D341Med (cell line): ENCODE results near the gene CCDC88C.
"Not testable (repeated sequence)": the region's sequence is repeated elsewhere in the genome, so short reads cannot be mapped to it uniquely, and the experiment has no call there.

ENCODE experiments used
- DNase-seq: peaks from one replicate; pipeline ENCODE4 v3.0.0; 2012; ENCODE audit warnings: low spot score

The CCDC88C gene, protein sequence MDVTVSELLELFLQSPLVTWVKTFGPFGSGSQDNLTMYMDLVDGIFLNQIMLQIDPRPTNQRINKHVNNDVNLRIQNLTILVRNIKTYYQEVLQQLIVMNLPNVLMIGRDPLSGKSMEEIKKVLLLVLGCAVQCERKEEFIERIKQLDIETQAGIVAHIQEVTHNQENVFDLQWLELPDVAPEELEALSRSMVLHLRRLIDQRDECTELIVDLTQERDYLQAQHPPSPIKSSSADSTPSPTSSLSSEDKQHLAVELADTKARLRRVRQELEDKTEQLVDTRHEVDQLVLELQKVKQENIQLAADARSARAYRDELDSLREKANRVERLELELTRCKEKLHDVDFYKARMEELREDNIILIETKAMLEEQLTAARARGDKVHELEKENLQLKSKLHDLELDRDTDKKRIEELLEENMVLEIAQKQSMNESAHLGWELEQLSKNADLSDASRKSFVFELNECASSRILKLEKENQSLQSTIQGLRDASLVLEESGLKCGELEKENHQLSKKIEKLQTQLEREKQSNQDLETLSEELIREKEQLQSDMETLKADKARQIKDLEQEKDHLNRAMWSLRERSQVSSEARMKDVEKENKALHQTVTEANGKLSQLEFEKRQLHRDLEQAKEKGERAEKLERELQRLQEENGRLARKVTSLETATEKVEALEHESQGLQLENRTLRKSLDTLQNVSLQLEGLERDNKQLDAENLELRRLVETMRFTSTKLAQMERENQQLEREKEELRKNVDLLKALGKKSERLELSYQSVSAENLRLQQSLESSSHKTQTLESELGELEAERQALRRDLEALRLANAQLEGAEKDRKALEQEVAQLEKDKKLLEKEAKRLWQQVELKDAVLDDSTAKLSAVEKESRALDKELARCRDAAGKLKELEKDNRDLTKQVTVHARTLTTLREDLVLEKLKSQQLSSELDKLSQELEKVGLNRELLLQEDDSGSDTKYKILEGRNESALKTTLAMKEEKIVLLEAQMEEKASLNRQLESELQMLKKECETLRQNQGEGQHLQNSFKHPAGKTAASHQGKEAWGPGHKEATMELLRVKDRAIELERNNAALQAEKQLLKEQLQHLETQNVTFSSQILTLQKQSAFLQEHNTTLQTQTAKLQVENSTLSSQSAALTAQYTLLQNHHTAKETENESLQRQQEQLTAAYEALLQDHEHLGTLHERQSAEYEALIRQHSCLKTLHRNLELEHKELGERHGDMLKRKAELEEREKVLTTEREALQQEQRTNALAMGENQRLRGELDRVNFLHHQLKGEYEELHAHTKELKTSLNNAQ (N-terminal part only)

DNA sequence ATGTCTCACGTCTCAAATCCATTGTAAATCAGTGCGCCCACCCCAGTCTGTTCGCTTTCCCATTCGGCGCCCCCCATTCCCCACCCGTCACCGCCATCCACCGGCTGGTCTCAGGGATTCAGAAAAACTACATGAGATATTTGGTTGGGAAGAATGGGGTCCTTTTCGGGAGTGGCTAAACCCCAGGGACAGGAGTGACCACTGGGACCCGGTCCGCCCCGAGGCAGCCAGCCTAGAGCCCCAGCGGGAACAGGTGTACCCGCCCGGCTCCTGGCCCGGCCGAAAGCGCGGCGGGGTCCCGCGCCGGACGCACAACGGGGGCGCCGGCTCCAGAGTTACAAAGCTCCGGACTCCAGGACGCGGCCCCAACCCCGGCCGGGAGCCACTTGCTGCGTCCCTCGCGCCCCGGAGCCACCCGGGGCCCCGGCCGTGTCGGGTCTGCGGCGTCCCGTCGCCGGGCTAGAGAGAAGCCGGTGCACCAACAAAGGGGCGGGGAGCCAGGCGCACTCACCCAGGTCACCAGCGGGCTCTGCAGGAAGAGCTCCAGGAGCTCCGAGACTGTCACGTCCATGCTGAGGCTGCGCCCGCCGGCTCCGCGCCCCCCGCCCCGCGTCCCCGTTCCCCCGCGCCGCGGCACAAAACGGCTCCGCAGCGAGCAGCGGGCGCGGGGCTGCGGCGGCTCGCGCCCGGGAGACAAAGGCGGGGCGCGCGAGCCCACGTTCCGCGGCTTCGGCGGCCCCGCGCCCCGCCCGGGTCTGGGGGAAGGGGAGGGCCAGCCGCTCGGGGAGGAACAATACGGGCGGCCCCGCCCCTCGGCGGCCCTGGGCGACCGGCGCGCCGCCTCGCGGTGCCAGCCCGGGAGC lies at the start of gene CCDC88C:
CCDC88C (minus strand) TSS at position 701 of the 863 bp plus-strand sequence; CDS start at position 571, 130 bp downstream.
- peak; percentile 93 for DNase-seq

DNA sequence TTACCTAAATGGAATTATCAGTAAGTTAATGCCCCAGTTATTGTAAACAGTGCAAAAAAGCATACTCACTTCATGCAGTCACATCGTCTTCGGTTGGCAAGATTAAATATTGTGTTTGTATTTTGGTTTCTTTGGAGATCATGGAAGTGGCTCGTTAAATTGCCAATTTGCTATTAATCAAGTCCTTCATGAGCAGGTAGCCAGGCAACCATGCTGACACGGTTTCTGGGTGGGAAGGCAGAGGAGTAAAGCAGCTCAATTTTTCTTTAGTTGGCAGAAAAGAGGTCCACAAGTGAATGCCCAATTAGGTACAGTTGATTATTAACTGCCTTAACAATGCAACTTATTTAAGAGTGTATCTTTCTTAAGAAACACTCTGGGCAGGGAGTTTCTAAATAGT lies 48.6 kb upstream of the CCDC88C start:
- DNase-seq, result no peak

DNA sequence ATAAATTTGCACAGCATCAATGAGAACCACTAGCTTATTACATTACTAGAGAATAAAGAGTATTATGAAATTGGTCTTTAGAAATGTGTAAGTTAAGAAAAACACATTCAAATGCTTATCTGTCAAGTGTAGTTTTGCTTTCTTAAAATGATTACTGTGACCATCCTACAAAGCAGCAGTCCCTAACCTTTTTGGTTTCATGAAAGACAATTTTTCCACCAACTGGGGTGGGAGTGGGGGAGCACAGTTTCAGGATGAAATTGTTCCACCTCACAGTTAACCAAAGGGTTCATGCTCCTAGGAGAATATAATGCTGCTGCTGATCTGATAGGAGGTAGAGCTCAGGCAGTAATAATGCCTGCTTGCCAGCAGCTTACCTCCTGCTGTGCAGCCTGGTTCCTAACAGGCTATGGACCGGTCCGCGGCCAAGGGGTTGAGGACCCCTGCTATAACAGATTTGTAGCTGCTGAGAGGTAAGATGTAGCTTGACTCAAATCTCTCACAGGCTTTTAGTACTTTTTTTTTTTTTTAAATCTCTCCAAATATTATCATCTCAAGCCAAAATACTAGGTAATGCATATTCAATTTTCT lies 47.1 kb upstream of the CCDC88C start:
- no peak for DNase-seq

DNA sequence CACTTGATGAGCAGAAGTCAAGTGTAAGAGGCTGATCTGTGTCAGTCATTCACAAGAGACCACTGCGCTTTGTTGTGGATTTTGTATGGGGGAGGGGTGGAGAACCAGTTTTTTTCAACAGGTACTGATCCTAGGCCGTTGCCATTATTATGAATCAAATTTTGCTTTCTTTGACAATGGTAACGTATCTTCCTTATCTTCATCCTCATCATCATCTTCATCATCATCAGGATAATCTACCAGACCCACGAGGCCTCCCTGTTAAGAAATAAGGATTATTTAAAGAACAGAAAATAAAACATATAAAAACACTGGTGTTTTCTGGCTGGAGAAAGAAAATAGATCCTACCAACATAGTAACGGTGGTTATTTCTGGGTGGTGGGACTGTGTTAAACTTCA lies 41.0 kb upstream of the CCDC88C start:
- no peak for DNase-seq

DNA sequence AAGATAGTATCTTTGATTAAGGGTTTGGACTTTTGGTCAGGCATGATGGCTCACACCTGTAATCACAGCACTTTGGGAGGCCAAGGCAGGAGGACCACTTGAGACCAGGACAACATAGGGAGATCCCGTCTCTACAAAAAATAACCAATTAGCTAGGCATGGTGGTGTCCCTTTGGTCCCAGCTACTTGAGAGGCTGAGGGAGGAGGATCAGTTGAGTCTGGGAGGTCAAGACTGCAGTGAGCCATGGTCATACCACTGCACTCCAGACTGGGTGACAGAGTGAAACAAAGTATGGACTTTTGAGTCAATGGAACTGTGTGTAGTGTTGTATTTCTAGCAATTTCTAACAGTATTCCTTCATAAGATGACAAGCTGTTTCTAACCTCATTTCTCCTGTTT lies 38.7 kb upstream of the CCDC88C start:
- DNase-seq, result no peak

DNA sequence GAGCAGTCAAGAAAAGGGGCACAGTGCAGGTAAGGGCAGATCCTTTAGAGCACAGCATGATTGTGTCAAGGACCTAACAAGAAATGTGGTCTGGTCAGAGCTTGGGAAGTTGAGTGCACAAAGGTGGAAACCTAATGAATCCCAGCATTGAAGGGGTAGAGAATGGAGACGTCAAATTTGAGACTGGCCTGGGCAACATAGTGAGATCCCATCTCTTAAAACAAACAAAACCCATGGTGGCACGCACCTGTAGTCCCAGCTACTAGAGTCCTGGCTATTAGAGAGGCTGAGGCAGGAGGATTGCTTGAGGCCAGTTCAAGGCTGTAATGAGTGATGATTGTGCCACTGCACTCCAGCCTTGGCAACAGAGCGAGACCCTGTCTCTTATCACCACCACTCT lies 37.0 kb upstream of the CCDC88C start:
- no peak for DNase-seq

DNA sequence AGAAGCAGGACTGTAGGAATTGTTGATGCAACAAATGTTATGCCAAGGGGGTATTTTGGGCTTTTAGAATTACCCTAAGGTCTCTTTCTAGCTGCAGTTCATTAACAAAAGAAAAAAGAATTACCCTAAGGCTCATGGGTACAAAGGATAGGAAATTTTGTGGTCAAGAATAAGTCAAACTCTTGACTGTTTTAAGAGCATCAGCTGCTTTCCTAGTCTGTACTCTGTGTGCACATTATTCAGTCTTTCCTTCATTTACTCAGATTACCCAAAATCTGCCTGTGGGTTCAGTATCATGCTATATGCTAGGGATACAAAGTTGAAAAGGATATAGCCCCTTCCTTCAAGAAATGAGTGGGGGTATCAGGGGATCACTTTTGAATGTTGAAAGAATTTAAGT lies 36.5 kb upstream of the CCDC88C start:
- no peak for DNase-seq

DNA sequence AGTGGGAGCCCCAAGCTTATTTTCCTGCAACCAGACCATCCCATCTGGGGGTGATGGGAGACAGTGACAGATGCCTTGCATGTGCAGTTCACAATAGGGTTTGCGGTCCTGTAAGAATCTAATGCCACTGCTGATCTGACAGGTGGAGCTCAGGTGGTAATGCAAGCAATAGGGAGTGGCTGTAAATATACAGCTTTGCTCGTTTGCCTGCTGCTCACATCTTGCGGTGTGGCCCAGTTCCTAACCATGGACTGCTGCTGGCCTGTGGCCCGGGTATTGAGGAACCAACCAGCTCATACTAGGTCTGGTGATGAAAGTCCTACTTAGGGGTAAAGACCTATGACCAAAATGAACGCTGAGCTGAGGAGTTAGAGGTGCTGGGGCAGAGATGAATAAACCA lies 36.1 kb upstream of the CCDC88C start:
- no peak for DNase-seq

DNA sequence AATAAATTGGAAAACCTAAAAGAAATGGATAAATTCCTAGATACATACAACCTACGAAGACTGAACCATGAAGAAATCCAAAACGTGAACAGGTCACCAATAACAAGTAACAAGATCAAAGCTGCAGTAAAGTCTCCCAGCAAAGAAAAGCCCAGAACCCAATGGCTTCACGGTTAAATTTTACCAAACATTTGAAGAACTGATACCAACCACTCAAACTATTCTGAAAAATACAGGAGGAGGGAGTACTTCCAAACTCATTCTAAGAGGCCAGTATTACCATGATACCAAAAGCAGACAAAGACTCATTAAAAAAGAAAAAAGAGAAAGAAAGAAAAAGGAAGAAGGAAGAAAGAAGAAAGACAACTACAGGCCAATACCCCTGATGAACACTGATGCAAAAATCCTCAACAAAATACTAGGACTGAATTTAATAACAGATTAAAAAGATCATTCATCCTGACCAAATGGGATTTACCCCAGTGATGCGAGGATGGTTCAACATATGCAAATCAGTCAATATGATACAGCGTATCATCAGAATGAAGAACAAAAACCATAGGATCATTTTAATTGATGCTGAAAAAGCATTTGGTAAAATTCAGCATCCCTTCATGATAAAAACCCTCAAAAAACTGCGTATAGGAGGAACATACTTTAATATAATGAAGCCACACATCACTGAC lies 26.9 kb upstream of the CCDC88C start:
- DNase-seq, result no peak

DNA sequence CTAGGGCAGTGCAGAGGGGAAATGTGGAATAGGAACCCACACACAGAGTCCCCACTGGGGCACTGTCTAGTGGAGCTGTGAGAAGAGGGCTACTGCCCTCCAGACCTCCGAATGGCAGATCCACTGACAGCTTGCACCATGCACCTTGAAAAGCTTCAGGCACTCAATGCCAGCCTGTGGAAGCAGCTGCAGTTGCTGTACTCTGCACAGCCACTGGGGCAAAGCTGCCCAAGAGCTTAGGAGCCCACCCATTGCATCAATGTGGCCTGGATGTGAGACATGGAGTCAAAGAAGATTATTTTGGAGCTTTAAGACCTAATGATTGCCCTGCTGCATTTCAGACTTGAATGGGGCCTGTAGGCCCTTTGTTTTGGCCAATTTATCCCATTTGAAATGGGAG lies 21.7 kb upstream of the CCDC88C start:
- DNase-seq, result no peak

DNA sequence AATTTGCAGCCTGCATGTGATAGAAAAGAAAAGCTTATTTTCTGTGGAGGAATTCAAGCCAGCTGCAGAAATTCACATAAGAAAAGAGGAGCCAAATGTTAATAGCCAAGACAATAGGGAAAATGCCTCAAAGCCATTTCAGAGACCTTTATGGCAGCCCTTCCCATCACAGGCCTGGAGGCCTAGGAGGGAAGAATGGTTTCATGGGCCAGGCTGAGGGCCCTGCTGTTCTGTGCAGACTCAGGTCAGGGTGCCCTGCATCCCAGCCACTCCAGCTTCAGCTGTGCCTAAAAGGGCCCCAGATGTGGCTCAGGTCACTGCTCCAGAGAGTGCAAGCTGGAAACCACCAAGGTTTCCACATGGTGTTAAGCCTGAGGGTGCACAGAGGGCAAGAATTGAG lies 21.2 kb upstream of the CCDC88C start:
- no peak for DNase-seq

DNA sequence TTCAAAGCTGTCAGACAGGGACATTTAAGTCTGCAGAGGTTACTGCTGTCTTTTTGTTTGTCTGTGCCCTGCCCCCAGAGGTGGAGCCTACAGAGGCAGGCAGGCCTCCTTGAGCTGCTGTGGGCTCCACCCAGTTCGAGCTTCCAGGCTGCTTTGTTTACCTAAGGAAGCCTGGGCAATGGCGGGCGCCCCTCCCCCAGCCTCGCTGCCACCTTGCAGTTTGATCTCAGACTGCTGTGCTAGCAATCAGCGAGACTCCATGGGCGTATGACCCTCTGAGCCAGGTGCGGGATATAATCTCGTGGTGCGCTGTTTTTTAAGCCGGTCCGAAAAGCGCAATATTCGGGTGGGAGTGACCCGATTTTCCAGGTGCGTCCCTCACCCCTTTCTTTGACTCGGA lies 18.6 kb upstream of the CCDC88C start:
- not testable (repeated sequence) for DNase-seq

DNA sequence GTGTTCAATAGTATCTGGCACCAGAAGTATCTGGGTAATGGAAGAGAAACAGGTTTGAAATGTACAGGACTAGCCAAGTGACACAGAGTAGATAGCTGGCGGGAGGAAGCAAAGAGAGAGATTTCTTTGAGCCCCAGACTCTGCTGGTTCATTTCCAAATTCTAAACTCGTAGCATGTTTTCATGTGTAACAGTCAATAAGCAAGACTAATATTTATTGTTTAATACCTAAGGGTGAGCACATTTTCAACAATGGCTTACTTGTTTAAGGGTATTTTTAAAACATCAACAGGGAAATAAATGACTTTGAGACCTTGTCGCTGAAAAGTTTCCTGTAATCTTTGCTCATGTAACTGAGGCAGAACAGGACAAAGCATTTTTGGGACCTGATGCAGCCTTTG lies 11.8 kb upstream of the CCDC88C start:
- DNase-seq, result no peak

DNA sequence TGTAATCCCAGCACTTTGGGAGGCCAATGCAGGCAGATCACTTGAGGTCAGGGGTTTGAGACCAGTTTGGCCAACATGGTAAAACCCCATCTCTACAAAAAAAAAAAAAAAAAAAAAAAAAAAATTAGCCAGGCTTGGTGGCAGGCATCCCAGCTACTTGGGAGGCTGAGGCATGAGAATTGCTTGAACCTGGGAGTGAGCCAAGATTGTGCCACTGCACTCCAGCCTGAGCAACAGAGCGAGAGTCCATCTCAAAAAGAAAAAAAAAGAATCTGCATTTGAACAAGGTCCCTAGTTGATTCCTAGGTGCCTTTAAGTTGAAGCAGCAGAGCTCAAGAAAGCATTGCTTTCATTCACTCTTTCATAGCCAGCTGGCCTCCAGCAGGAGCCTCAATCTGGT lies 11.3 kb upstream of the CCDC88C start:
- not testable (repeated sequence) for DNase-seq

DNA sequence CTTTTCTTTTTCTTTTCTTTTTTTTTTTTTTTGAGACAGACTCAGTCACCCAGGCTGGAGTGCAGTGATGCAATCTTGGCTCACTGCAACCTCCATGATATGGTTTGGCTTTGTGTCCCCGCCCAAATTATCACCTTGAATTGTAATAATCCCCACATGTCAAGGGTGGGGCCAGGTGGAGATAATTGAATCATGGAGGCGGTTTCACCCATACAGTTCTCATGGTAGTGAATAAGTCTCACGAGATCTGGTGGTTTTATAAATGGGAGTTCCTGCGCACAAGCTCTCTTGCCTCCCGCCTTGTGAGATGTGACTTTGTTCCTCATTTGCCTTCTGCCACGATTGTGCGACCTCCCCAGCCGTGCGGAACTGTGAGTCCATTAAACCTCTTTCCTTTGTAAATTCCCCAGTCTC lies 7.9 kb upstream of the CCDC88C start:
- DNase-seq, result not testable (repeated sequence)

DNA sequence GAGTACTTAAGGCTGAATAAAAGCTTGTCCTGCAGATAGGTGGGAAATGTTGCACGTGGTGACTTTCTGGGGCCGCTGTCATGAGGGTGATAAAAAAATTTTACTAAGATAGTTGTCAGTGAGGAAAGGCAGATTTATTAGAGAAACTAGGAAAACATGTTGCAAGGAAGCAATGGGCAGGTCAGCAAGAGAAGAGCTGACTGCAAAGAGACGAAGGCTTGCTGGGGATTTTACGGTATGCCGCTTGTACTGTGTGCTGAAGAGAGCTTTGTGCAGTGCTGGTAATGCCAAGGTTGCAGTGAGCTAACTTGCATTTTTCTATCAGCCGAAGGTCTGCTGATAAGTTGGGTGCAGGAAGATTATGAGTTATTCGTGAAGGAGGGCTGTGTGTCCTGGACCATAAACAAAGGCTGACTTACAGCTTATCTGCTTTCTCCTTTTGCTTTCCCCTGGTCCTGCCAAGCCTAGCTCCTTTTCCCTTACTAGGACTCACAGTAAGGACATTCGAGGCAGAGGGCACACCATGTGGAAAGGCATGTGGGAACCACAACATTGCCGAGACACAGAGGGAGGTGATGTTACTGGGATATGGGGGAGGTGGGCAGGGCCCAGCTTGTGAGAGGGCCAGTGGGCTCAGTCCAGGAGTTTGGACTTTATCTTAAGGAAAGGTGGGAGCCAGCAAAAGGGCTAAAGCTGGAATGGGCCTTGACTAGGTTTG lies 7.4 kb upstream of the CCDC88C start:
- no peak for DNase-seq

DNA sequence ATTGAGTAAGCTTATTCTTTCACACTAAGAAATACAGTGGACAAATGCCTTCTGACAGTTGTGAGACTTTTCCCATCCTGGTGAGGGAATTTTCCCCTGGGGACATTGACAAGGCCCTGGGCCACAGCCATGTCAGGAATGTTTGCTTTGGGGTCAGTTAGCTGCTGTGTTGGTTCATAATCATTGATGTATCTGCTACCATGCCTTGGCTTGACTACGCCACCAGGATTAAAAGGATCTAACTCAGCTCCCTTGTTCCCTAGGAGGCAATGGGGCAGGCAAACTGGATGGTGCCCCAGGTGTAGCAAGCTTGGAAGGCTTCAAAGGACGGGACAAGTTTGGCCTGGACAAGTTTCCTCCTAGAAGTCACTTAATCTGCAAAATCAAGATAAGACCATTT lies 3.1 kb upstream of the CCDC88C start:
- DNase-seq, result no peak

DNA sequence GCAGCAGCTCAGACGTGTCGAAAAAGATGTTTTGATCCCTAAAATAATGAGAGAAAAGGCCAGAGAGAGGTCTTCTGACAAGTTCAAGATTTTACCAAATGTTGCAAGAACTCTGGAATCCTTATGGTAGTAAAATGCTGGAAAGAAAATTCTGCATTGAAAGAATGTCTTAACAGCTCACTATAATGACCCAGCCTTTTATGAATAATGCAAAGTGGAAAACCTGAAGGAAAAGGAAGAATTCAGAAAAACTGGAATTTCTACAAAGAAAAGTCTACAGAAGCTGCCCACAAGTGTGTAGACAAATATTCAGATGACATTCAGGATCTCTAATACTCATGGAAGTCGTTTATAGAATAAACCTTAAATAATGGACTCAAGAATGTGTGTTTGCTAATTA lies 1.8 kb upstream of the CCDC88C start:
- no peak for DNase-seq

DNA sequence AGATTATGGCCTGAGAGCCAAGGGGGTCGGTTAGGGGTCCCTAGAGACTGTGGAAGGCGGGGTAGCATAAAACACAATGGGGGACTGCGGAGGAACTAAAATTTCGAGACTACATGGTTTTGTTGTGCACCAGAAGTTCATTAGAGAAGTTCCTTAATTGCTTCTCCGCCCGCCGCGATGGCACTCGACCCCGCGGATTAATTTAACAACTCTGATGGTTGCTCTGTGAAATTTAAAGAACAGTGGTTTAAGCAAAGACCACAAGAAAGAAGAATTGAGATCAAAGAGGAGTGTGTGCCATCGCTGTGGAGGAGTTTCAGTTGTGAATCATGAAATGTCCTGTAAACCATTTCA lies 1.4 kb upstream of the CCDC88C start:
- DNase-seq, result no peak
